ENCODE measurements around the gene PTS. TPM values are rescaled to one million over a fixed set of nuclear protein-coding genes. Genes with fewer than 3 reads are reported as not detected.
"Not testable (repeated sequence)": the region's sequence is repeated elsewhere in the genome, so short reads cannot be mapped to it uniquely, and the experiment has no call there.

The PTS gene
- total RNA-seq, 1 experiment from 2014 or later = 26.7 TPM

DNA sequence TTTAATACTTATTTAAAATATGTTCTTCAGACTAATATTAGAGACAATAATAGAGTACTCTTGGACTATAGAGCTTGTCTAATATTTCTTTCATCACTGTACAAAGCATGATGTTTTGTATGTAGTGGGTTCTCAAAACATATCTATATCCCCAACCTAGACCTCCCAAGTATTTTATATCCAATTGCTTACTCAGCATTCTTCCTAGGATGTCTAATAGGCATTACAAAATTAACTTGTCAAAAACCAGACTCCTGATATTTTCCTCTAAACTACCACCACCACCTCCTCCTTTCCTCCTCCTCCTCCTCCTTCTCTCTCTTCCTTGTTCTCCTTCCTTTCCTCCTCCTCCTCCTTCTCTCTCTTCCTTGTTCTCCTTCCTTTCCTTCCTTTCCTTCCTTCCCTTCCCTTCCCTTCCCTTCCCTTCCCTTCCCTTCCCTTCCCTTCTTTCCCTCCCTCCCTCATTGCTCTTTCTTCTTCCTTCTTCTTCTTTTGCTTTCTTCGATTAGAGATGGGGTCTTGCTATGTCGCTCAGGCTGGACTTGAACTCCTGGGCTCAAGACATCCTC lies 29.6 kb upstream of the PTS start (continued):
- TF ChIP-seq, protein P1, sequence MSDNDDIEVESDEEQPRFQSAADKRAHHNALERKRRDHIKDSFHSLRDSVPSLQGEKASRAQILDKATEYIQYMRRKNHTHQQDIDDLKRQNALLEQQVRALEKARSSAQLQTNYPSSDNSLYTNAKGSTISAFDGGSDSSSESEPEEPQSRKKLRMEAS (CRISPR knock-in tag; IDR thresholded peaks at IDR 0.05) = no peak
- TF ChIP-seq RORB (CRISPR knock-in tag; IDR thresholded peaks at IDR 0.05) = no peak
- TF ChIP-seq, protein P2, sequence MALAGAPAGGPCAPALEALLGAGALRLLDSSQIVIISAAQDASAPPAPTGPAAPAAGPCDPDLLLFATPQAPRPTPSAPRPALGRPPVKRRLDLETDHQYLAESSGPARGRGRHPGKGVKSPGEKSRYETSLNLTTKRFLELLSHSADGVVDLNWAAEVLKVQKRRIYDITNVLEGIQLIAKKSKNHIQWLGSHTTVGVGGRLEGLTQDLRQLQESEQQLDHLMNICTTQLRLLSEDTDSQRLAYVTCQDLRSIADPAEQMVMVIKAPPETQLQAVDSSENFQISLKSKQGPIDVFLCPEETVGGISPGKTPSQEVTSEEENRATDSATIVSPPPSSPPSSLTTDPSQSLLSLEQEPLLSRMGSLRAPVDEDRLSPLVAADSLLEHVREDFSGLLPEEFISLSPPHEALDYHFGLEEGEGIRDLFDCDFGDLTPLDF (CRISPR knock-in tag; IDR thresholded peaks at IDR 0.05) = no peak
- no peak for TF ChIP-seq ZNF317 (CRISPR knock-in tag; IDR thresholded peaks at IDR 0.05; ENCODE audit: borderline replicate concordance, low read depth)
- TF ChIP-seq JAZF1 (CRISPR knock-in tag; IDR thresholded peaks at IDR 0.05) = no peak
- no peak for TF ChIP-seq CREM (CRISPR knock-in tag; IDR thresholded peaks at IDR 0.05)
- TF ChIP-seq ZNF416 (CRISPR knock-in tag; IDR thresholded peaks at IDR 0.05) = no peak
- no peak for TF ChIP-seq GTF2I (CRISPR knock-in tag; conservative IDR thresholded peaks at IDR 0.05)
- no peak for TF ChIP-seq FOXP1 (CRISPR knock-in tag; IDR thresholded peaks at IDR 0.05; ENCODE audit: borderline replicate concordance)
- TF ChIP-seq, protein P3, sequence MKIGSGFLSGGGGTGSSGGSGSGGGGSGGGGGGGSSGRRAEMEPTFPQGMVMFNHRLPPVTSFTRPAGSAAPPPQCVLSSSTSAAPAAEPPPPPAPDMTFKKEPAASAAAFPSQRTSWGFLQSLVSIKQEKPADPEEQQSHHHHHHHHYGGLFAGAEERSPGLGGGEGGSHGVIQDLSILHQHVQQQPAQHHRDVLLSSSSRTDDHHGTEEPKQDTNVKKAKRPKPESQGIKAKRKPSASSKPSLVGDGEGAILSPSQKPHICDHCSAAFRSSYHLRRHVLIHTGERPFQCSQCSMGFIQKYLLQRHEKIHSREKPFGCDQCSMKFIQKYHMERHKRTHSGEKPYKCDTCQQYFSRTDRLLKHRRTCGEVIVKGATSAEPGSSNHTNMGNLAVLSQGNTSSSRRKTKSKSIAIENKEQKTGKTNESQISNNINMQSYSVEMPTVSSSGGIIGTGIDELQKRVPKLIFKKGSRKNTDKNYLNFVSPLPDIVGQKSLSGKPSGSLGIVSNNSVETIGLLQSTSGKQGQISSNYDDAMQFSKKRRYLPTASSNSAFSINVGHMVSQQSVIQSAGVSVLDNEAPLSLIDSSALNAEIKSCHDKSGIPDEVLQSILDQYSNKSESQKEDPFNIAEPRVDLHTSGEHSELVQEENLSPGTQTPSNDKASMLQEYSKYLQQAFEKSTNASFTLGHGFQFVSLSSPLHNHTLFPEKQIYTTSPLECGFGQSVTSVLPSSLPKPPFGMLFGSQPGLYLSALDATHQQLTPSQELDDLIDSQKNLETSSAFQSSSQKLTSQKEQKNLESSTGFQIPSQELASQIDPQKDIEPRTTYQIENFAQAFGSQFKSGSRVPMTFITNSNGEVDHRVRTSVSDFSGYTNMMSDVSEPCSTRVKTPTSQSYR (CRISPR knock-in tag; IDR thresholded peaks at IDR 0.05) = no peak
- no peak for TF ChIP-seq KAT7 (CRISPR knock-in tag; IDR thresholded peaks at IDR 0.05; ENCODE audit: borderline replicate concordance)

DNA sequence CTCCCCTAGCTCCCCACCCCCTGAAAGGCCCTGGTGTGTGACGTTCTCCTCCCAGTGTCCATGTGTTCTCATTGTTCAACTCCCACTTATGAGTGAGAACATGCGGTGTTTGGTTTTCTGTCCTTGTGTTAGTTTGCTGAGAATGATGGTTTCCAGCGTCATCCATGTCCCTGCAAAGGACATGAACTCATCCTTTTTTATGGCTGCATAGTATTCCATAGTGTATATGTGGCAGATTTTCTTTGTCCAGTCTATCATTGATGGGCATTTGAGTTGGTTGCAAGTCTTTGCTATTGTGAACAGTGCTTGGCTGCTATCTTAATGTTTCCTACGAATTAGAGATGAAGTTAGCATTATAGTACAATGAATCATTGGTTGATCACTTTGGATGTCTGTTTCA lies 27.1 kb upstream of the PTS start:
- H3K36me3 Mint-ChIP-seq; H3K27ac Mint-ChIP-seq; POLR2A ChIA-PET; H3K4me1 Mint-ChIP-seq; H3K9me3 Mint-ChIP-seq; H3K4me3 Mint-ChIP-seq; DNase-seq (ENCODE audit: low spot score); ATAC-seq; CTCF ChIA-PET: not testable (repeated sequence)
- peaks cover 19% of the 10 kb centered on the region for H3K27me3 Mint-ChIP-seq (ENCODE audit: low read depth)

DNA sequence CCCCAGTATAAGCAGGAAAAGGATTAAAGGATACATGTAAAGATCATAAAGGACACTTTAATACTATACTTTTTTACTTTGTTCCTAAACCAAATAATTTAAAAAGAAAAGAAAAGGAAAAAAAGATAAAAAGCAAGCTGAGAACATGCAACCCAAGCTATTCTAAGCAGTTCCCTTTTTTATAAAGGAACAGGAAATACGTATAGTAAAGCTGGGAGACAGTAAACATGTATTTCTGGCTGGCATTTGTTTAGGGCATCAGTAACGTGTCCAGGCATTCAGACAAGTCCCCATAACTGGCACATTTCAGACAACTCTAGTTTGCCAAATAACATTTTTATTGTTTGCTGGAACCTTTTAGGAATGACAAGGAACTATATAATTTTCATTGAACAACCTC lies 26.0 kb upstream of the PTS start:
- no peak overlapping the region for H3K4me3 Mint-ChIP-seq
- no peak overlapping the region for H3K27ac Mint-ChIP-seq
- peaks cover 19% of the 10 kb centered on the region for H3K27me3 Mint-ChIP-seq (ENCODE audit: low read depth)
- CTCF ChIA-PET = interaction anchor here (1.3 to 1.6 kb wide), 2 partner anchors 19 to 80 kb away, joined by 3 to 5 read pairs; no protein-coding TSS in a partner anchor
- no peak for DNase-seq (ENCODE audit: low spot score)
- H3K9me3 Mint-ChIP-seq = peaks cover 8% of the 10 kb centered on the region
- ATAC-seq = no peak
- H3K4me1 Mint-ChIP-seq = no peaks in the 10 kb centered on the region
- POLR2A ChIA-PET = no interaction called here
- H3K36me3 Mint-ChIP-seq = no peaks in the 10 kb centered on the region
- TF ChIP-seq TCF7 (CRISPR knock-in tag; IDR thresholded peaks at IDR 0.05; ENCODE audit: low read depth) (no peak), MXD4 (CRISPR knock-in tag; IDR thresholded peaks at IDR 0.05; ENCODE audit: borderline replicate concordance) (no peak), ETV6 (CRISPR knock-in tag; IDR thresholded peaks at IDR 0.05) (no peak), OVOL2 (CRISPR knock-in tag; IDR thresholded peaks at IDR 0.05; ENCODE audit: borderline replicate concordance) (no peak), SMAD3 (CRISPR knock-in tag; IDR thresholded peaks at IDR 0.05; ENCODE audit: borderline replicate concordance) (no peak), RELA (CRISPR knock-in tag; IDR thresholded peaks at IDR 0.05; ENCODE audit: borderline replicate concordance) (no peak)
- TF ChIP-seq, protein P4, sequence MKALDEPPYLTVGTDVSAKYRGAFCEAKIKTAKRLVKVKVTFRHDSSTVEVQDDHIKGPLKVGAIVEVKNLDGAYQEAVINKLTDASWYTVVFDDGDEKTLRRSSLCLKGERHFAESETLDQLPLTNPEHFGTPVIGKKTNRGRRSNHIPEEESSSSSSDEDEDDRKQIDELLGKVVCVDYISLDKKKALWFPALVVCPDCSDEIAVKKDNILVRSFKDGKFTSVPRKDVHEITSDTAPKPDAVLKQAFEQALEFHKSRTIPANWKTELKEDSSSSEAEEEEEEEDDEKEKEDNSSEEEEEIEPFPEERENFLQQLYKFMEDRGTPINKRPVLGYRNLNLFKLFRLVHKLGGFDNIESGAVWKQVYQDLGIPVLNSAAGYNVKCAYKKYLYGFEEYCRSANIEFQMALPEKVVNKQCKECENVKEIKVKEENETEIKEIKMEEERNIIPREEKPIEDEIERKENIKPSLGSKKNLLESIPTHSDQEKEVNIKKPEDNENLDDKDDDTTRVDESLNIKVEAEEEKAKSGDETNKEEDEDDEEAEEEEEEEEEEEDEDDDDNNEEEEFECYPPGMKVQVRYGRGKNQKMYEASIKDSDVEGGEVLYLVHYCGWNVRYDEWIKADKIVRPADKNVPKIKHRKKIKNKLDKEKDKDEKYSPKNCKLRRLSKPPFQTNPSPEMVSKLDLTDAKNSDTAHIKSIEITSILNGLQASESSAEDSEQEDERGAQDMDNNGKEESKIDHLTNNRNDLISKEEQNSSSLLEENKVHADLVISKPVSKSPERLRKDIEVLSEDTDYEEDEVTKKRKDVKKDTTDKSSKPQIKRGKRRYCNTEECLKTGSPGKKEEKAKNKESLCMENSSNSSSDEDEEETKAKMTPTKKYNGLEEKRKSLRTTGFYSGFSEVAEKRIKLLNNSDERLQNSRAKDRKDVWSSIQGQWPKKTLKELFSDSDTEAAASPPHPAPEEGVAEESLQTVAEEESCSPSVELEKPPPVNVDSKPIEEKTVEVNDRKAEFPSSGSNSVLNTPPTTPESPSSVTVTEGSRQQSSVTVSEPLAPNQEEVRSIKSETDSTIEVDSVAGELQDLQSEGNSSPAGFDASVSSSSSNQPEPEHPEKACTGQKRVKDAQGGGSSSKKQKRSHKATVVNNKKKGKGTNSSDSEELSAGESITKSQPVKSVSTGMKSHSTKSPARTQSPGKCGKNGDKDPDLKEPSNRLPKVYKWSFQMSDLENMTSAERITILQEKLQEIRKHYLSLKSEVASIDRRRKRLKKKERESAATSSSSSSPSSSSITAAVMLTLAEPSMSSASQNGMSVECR (CRISPR knock-in tag; IDR thresholded peaks at IDR 0.05; ENCODE audit: borderline replicate concordance) = no peak
- TF ChIP-seq, protein P5, sequence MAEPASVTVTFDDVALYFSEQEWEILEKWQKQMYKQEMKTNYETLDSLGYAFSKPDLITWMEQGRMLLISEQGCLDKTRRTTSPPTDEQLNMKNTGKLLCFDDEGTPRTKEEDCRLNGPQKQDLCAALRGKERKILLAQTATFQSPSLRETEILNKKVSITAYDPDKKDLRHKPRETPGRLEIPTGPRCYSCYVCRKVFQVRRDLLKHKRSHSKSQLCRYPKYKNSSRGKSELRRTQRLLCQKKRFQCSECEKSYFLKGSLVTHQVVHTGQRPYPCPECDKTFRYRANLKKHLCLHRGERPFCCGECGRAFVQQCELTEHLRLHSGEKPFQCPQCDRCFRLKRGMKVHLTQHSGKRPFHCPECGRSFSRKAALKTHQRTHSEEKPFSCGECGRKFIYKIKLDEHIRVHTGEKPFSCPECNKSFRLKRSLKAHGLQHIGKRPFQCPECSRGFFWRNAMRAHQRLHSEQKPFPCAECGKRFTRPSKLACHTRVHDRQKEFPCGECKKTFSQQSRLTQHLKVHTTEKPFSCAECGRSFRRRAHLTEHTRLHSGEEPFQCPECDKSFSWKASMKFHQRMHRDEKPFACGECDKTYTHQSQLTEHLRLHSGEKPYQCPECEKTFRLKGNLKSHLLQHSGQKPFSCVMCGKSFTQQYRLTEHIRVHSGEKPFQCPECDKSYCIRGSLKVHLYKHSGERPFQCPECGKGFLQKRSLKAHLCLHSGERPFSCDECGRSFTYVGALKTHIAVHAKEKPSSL (CRISPR knock-in tag; conservative IDR thresholded peaks at IDR 0.05) = no peak
- TF ChIP-seq, protein P6, sequence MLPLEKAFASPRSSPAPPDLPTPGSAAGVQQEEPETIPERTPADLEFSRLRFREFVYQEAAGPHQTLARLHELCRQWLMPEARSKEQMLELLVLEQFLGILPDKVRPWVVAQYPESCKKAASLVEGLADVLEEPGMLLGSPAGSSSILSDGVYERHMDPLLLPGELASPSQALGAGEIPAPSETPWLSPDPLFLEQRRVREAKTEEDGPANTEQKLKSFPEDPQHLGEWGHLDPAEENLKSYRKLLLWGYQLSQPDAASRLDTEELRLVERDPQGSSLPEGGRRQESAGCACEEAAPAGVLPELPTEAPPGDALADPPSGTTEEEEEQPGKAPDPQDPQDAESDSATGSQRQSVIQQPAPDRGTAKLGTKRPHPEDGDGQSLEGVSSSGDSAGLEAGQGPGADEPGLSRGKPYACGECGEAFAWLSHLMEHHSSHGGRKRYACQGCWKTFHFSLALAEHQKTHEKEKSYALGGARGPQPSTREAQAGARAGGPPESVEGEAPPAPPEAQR (CRISPR knock-in tag; IDR thresholded peaks at IDR 0.05) = no peak
